Gastrocnemius medialis (tissue), 4 donors: ENCODE measurements around the gene C16orf95. TPM values are rescaled to one million over a fixed set of nuclear protein-coding genes. Genes with fewer than 3 reads are reported as not detected.

Source experiments
- ATAC-seq, 2 donors: fragments of 150-250 bp; one replicate each; pipeline ENCODE4 v1.9.1; 2016
- DNase-seq, 2 donors: peaks; one replicate each; pipeline ENCODE4 v3.0.0-alpha.2; 2019
- H3K27ac ChIP-seq, 4 donors: fragments of 200-600 bp; sonication (generic); 1 replicate in 1 of 4; 2 replicates in 3 of 4; pipeline ENCODE4 v1.5.1; 2016 to 2018; ENCODE audit warnings: mild to moderate bottlenecking in 2 of 4, moderate library complexity in 1 of 4
- H3K27me3 ChIP-seq, 3 donors: fragments of 200-600 bp; sonication (generic) in 2 of 3; 1 replicate in 1 of 3; 2 replicates in 2 of 3; pipeline versions ENCODE4 v1.5.1 to v1.6.0; 2016 to 2019; ENCODE audit warnings: mild to moderate bottlenecking in 1 of 3, moderate library complexity in 1 of 3
- H3K36me3 ChIP-seq, 2 donors: fragments of 200-600 bp; sonication (generic) in 1 of 2; one replicate each; pipeline ENCODE4 v1.5.1; 2017 to 2018
- H3K4me1 ChIP-seq, 2 donors: fragments of 200-600 bp; sonication (generic) in 1 of 2; one replicate each; pipeline ENCODE4 v1.5.1; 2016 to 2017; ENCODE audit warnings: mild to moderate bottlenecking in 2 of 2
- H3K4me3 ChIP-seq, 4 donors: fragments of 200-600 bp; sonication (generic) in 3 of 4; 1 replicate in 1 of 4; 2 replicates in 3 of 4; pipeline ENCODE4 v1.5.1; 2016 to 2019; ENCODE audit warnings: mild to moderate bottlenecking in 2 of 4
- H3K9me3 ChIP-seq, 3 donors: fragments of 200-600 bp; sonication (generic) in 2 of 3; 1 replicate in 1 of 3; 2 replicates in 2 of 3; pipeline ENCODE4 v1.5.1; 2016 to 2019
- POLR2A ChIP-seq, 2 donors: fragments of 450-650 bp; IDR thresholded peaks; one replicate each; pipeline ENCODE4 v1.6.1; 2017; ENCODE audit warnings: antibody characterized with exemption in 2 of 2, mild to moderate bottlenecking in 2 of 2, moderate library complexity in 2 of 2
- in situ Hi-C, 4 donors: fragments of 200-750 bp; cut with MboI; loops; one replicate each; pipeline versions ENCODE4 v1.15.0 to v1.8.0; 2017; ENCODE audit warnings: low sequenced_read_pairs in 4 of 4
- intact Hi-C: fragments of 100-400 bp; cut with DNase I; formaldehyde crosslinking; loops from one replicate; pipeline ENCODE4 v1.15.1; 2023; ENCODE audit warnings: low total_unique reads
- total RNA-seq, 4 donors: library from RNA; depleted of rRNA; stranded (reverse); fragments of >200 nt; gene quantifications; one replicate each; pipeline versions ENCODE4 v1.1.0 to v1.2.3, GENCODE V29; 2016
- TF ChIP-seq, protein P1 (sequence below), 5 experiments: fragments of 450-650 bp in 3 of 5; fragments of 200-600 bp in 2 of 5; sonication (generic) in 2 of 5; IDR thresholded peaks in 4 of 5; conservative IDR thresholded peaks in 1 of 5; 1 replicate in 4 of 5; 2 replicates in 1 of 5; pipeline ENCODE4 v1.5.1; 2016 to 2019; ENCODE audit warnings: antibody characterized with exemption in 5 of 5, mild to moderate bottlenecking in 3 of 5, moderate library complexity in 3 of 5

C16orf95 gene
- total RNA-seq, 4 donors from 2014 or later = 0.22 to 3.8 (median 1.3) TPM

DNA sequence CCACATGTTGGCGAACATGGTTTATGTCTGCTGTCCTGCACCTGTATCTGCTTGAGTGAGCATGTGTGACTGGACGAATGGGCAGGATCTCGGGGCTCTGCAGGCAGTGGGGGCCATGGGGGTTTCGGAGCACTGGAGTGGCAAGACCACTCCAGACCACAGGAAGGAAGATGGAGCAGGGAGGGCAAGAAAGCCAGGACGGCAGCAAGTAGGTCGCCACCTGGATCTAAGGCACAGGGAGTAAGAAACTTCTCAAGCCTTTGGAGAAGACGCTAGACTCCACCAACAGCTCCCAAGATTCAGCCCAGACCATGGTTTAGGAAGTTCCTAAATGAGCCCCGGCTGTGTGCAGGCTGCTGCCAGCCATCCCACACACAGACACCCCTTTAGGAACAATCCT lies 32.8 kb upstream of the C16orf95 start:
- no peak for DNase-seq
- intact Hi-C loops (loop anchor here (5.0 kb wide), 1 partner anchor 33 kb away; the partner anchor contains the start of gene C16orf95), in situ Hi-C loops (no loop called here)
- no peak for TF ChIP-seq POLR2A (IDR thresholded peaks at IDR 0.05)
- TF ChIP-seq, protein P1, sequence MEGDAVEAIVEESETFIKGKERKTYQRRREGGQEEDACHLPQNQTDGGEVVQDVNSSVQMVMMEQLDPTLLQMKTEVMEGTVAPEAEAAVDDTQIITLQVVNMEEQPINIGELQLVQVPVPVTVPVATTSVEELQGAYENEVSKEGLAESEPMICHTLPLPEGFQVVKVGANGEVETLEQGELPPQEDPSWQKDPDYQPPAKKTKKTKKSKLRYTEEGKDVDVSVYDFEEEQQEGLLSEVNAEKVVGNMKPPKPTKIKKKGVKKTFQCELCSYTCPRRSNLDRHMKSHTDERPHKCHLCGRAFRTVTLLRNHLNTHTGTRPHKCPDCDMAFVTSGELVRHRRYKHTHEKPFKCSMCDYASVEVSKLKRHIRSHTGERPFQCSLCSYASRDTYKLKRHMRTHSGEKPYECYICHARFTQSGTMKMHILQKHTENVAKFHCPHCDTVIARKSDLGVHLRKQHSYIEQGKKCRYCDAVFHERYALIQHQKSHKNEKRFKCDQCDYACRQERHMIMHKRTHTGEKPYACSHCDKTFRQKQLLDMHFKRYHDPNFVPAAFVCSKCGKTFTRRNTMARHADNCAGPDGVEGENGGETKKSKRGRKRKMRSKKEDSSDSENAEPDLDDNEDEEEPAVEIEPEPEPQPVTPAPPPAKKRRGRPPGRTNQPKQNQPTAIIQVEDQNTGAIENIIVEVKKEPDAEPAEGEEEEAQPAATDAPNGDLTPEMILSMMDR (IDR thresholded peaks at IDR 0.05 in 4 of 5, conservative IDR thresholded peaks at IDR 0.05 in 1 of 5) = no peak
- Histone ChIP-seq H3K36me3 (peaks cover 0 to 38% of the 10 kb centered on the region in 2 donors), H3K27ac (peak overlapping the region; percentile 76 to 85 (median 83)), H3K9me3 (no peaks in the 10 kb centered on the region), H3K4me1 (peaks cover 33 to 35% of the 10 kb centered on the region in 2 donors), H3K4me3 (no peak overlapping the region), H3K27me3 (no peaks in the 10 kb centered on the region)
- no peak for ATAC-seq

DNA sequence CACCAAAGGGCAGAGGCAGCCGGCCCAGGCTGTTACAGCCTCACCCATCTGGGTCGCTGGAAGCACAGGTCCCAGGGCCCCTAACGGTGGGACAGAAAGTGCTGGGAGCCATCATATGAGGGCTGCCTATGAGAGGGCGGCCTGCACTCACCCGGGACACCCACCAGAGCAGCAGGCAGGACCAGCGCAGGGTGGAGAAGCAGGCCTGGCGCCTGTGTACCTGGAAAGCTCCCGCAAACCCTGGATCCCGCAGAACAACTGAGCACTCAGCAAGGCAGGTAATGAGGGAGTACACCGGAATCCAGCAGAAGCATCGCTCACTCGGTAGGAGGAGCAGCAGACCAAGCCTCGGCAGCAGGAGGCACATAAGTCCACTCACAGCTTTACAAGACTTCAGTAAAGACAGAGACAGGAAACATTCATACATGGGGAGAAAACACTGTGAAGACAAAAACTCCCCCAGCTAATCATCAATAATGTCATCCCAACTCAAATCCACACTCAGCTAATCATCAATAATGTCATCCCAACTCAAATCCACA lies 31.5 kb upstream of the C16orf95 start:
- Histone ChIP-seq H3K27ac (peak overlapping the region in 2 of 4 donors; percentile 49 to 84), H3K9me3 (no peaks in the 10 kb centered on the region), H3K4me3 (no peak overlapping the region), H3K27me3 (no peaks in the 10 kb centered on the region), H3K4me1 (peaks cover 28 to 29% of the 10 kb centered on the region in 2 donors), H3K36me3 (peaks cover 0 to 37% of the 10 kb centered on the region in 2 donors)
- in situ Hi-C loops = no loop called here
- DNase-seq (no peak), ATAC-seq (no peak)
- intact Hi-C loops = no loop called here
- TF ChIP-seq POLR2A (IDR thresholded peaks at IDR 0.05) = no peak
- TF ChIP-seq, protein P1 (IDR thresholded peaks at IDR 0.05 in 4 of 5, conservative IDR thresholded peaks at IDR 0.05 in 1 of 5) = no peak

- no peak overlapping the region for H3K4me3 ChIP-seq
- peaks cover 0 to 37% of the 10 kb centered on the region in 2 donors for H3K36me3 ChIP-seq
- H3K9me3 ChIP-seq = no peaks in the 10 kb centered on the region
- H3K27me3 ChIP-seq = no peaks in the 10 kb centered on the region
- H3K4me1 ChIP-seq = peaks cover 28 to 29% of the 10 kb centered on the region in 2 donors
- H3K27ac ChIP-seq = no peak overlapping the region
- TF ChIP-seq, protein P1 (IDR thresholded peaks at IDR 0.05 in 4 of 5, conservative IDR thresholded peaks at IDR 0.05 in 1 of 5) = no peak
- no peak for TF ChIP-seq POLR2A (IDR thresholded peaks at IDR 0.05)
- no peak for DNase-seq
- in situ Hi-C loops (no loop called here), intact Hi-C loops (no loop called here)
- ATAC-seq = no peak
These were observed 30.9 kb upstream of the C16orf95 start for GRCh38 chr16:87347932-87348615.

GRCh38 chr16:87346517-87347060 lies 29.4 kb upstream of the C16orf95 start:
- intact Hi-C loops = no loop called here
- TF ChIP-seq, protein P1 (IDR thresholded peaks at IDR 0.05 in 4 of 5, conservative IDR thresholded peaks at IDR 0.05 in 1 of 5) = no peak
- TF ChIP-seq POLR2A (IDR thresholded peaks at IDR 0.05) = no peak

More at GRCh38 chr16:87346517-87347060, 29.4 kb upstream of the C16orf95 start:
- DNase-seq (no peak), ATAC-seq (no peak)
- no peak overlapping the region for H3K4me3 ChIP-seq
- H3K4me1 ChIP-seq = peaks cover 20 to 25% of the 10 kb centered on the region in 2 donors
- H3K36me3 ChIP-seq = peaks cover 0 to 49% of the 10 kb centered on the region in 2 donors
- peak overlapping the region in 2 of 4 donors; percentile 59 to 60 for H3K27ac ChIP-seq
- in situ Hi-C loops = no loop called here
- no peaks in the 10 kb centered on the region for H3K9me3 ChIP-seq
- H3K27me3 ChIP-seq = no peaks in the 10 kb centered on the region
